Lower leg skin (tissue), 4 donors: ENCODE measurements around the gene ERC2. TPM values are rescaled to one million over a fixed set of nuclear protein-coding genes. Genes with fewer than 3 reads are reported as not detected.
A peak's percentile ranks its signal among the peaks of the same experiment; 100 is the strongest.

ENCODE experiments used
- DNase-seq, 2 donors: peaks; one replicate each; pipeline ENCODE4 v3.0.0-alpha.2; 2019; ENCODE audit warnings: low spot score in 2 of 2
- H3K4me3 ChIP-seq: fragments of 200-600 bp; sonication (generic); 2 replicates; pipeline ENCODE4 v1.5.1; 2017; ENCODE audit warnings: mild to moderate bottlenecking, low read depth; ENCODE audit not compliant: poor library complexity, severe bottlenecking
- POLR2A ChIP-seq, 2 donors: fragments of 450-650 bp; IDR thresholded peaks; one replicate each; pipeline ENCODE4 v1.6.1; 2016 to 2017; ENCODE audit warnings: antibody characterized with exemption in 2 of 2, mild to moderate bottlenecking in 1 of 2, moderate library complexity in 1 of 2
- WGBS, 2 donors: methylation state at CpG; one replicate each; pipeline ENCODE4 v1.1.5; 2018; 5-methylcytosine and 5-hydroxymethylcytosine counted together
- intact Hi-C: fragments of 100-400 bp; cut with DNase I; formaldehyde crosslinking; loops from one replicate; pipeline ENCODE4 v1.15.0; 2023; ENCODE audit warnings: low total_unique reads
- total RNA-seq, 4 donors: library from RNA; depleted of rRNA; stranded (reverse); fragments of >200 nt; gene quantifications; one replicate each; pipeline ENCODE4 v1.1.0, GENCODE V29; 2016
- TF ChIP-seq, protein P1 (sequence below), 3 donors: fragments of 450-650 bp; IDR thresholded peaks; one replicate each; pipeline ENCODE4 v1.5.1; 2016; ENCODE audit warnings: antibody characterized with exemption in 3 of 3, mild to moderate bottlenecking in 3 of 3, moderate library complexity in 2 of 3

ERC2 gene
- total RNA-seq, 4 donors from 2014 or later, result 0.23 to 1.3 (median 0.42) TPM; not detected in 1

DNA sequence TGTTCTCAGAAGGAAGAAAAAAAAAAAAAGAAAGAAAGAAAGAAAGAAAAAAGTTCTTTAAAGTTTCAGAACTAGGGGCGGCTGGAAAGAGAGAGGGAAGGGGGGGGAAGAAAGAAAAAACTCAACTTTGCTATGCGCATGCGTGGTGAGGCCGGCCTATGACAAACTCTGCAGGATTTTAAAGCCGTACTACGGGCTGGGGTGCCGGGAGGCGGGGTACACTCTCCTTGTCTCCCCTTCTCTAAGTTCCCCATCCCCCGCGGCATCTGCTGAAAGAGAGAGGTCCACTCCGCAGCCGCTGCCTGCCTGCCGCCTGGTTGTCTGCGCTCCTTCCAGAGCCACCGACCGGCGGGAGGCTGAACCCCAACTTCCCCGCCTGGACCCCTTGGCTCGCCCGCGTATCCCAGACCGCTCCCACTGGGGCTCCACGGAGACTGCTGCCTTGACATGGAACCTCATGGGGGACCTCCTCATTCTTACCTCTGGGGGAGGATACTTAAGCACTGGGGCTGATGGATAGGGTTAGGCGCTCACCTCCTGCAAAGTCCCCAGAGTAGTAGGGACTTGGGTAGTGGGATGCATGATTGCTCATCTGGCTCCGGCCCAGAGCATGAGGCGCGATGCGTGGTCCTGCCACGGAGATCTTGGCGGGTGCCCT is 979.7 kb downstream of the ERC2 start:
- 1% methylated on average over 30 of the region's 30 CpGs for WGBS, 2 donors
- DNase-seq, result peak in 1 of 2 donors; percentile 86
- TF ChIP-seq POLR2A (IDR thresholded peaks at IDR 0.05), result no peak
- TF ChIP-seq, protein P1, sequence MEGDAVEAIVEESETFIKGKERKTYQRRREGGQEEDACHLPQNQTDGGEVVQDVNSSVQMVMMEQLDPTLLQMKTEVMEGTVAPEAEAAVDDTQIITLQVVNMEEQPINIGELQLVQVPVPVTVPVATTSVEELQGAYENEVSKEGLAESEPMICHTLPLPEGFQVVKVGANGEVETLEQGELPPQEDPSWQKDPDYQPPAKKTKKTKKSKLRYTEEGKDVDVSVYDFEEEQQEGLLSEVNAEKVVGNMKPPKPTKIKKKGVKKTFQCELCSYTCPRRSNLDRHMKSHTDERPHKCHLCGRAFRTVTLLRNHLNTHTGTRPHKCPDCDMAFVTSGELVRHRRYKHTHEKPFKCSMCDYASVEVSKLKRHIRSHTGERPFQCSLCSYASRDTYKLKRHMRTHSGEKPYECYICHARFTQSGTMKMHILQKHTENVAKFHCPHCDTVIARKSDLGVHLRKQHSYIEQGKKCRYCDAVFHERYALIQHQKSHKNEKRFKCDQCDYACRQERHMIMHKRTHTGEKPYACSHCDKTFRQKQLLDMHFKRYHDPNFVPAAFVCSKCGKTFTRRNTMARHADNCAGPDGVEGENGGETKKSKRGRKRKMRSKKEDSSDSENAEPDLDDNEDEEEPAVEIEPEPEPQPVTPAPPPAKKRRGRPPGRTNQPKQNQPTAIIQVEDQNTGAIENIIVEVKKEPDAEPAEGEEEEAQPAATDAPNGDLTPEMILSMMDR (IDR thresholded peaks at IDR 0.05), result no peak
- H3K4me3 ChIP-seq, result peak overlapping the region; percentile 43
- intact Hi-C loops, result no loop called here

DNA sequence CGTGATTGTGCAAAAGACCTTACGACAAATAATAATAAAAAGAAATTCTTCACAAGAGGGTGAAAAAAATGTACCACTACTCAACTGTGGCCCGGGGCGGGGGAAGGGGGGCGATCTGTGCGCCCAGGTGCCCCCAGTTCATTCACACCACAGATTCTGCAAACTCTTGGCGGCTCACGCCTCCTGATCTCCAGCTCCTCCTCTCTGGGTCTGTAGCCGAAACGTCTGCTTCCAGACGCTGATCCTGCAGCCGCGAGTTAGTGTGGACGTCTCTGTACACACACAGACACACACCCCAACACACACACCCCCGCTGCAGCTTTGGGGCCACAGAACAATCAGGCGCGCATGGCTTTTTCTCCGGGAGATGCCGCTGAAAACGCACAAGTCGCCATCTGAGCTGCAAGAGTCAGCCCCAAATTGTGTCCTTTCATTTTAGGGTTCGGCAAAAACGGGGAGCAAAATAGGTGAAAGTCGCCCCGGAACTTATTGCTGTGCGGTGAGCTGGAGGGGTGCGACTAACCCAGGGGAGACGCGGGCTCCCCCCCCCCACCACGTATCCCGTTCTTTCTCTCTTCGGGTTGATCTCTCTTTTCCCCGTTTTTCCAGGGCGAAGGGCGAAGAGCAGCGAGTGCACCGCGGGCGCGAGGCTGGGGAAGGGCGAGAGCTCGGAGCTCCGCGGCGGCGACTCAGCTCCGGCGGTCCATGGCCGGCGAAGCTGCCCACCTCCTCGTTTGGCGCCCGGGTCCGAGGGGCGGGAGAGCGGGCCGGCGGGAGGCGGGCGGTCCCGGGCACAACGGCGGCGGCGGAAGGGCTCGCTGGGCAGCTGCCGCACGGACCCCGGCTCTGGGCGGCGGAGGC is 980.7 kb downstream of the ERC2 start:
- TF ChIP-seq POLR2A (IDR thresholded peaks at IDR 0.05), result no peak
- TF ChIP-seq, protein P1 (IDR thresholded peaks at IDR 0.05), result no peak
- intact Hi-C loops, result no loop called here
- peak in 1 of 2 donors; percentile 85 for DNase-seq
- peak overlapping the region; percentile 43 for H3K4me3 ChIP-seq
- WGBS, 2 donors, result 0 to 1% methylated on average over 52 to 65 of the region's 71 CpGs

DNA sequence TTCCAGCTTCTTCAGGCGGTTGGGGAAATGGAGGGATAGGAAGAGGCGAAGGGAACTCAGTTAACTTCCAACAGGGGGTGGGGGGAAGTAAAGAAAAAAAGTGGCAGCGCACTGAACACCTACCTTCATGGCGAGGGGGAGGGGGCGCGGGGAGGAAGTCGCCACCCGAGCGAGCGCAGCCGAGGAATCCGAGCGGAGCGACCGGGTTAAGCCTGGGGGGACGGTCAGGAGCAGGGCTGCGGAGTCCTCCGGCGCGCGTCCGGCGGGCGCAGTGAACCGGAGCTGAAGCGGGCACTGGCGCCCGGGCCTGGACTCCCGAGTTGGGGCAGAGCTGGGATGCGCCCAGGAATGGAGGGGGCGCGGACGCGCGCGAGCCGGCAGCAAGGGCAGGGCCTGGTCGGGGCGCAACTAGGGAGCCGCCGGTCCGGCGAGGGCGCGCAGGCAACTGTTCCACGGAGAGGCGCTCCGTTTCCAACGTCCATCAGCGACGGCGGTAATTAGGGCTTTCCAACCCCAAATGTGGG is 981.3 kb downstream of the ERC2 start, which contains the start of gene WNT5A:
TSS of gene WNT5A (minus strand) at position 450 of the 524 bp plus-strand sequence. CDS start at position 129, 321 bp downstream.
- intact Hi-C loops, result no loop called here
- TF ChIP-seq, protein P1 (IDR thresholded peaks at IDR 0.05), result no peak
- no peak for TF ChIP-seq POLR2A (IDR thresholded peaks at IDR 0.05)
- DNase-seq, result no peak
- H3K4me3 ChIP-seq, result peak within 1 kb of the TSS; percentile 43
- 1% methylated on average over 43 to 52 of the region's 52 CpGs for WGBS, 2 donors

DNA sequence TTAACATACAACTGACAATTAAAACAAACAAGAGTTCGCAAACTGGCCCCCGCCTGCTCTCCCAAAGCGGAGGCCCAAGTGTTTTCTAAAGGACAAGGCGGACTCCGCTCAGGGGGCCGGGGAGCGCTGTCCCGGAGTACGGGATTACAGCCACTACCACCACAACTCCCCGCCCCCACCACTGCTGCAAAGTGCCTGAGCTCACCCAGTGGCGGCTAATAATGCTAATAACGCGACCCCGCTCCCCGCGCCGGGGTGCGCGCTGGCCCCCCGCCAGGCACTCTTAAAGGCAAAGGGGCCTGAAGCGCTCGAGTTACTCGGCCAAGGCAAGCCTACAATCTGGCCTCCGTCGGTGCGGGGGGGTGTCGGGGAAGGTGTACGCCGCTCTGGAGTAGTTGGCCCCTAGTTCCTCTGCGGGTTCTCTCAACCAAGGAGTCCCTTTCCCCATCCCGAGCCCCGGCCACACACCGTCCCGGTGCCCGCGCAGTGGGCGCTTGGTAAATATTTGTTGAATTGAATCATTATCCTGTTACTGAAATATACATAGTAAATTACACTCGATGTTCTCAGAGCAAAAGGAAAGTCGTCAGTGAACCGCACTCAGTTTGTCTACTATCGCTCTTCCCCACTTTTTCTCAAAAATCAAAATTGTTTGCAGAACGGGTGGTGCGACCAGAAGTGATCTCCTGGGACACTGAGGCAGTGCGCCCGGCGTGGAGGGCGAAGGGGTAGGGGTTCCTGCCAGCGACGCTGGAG is 982.0 kb downstream of the ERC2 start:
- no peak for TF ChIP-seq POLR2A (IDR thresholded peaks at IDR 0.05)
- TF ChIP-seq, protein P1 (IDR thresholded peaks at IDR 0.05), result no peak
- intact Hi-C loops, result no loop called here
- WGBS, 2 donors, result 4 to 6% methylated on average over 30 to 49 of the region's 49 CpGs
- DNase-seq, result peak in 1 of 2 donors; percentile 86
- peak overlapping the region; percentile 18 for H3K4me3 ChIP-seq
